GM12878 (cell line): ENCODE measurements around the gene COA1.
"Not testable (repeated sequence)": the region's sequence is repeated elsewhere in the genome, so short reads cannot be mapped to it uniquely, and the experiment has no call there.

ENCODE experiments used
- BHLHE40 ChIP-seq, 2 experiments: fragments of 450-650 bp in 1 of 2; IDR thresholded peaks; 2 replicates each; pipeline ENCODE4 v1.6.1; 2011 to 2017; ENCODE audit warnings: low read depth in 2 of 2, borderline replicate concordance in 1 of 2, improper control_type of control experiment in 1 of 2, low read length in 1 of 2, mild to moderate bottlenecking in 1 of 2
- E2F4 ChIP-seq: IDR thresholded peaks from 2 replicates; pipeline ENCODE4 v1.6.1; 2012; ENCODE audit warnings: low read depth, low read length, improper control_type of control experiment
- MXI1 ChIP-seq: fragments of 150-350 bp; IDR thresholded peaks from 2 replicates; pipeline ENCODE4 v1.6.1; 2011; ENCODE audit warnings: low read depth, mild to moderate bottlenecking, inconsistent platforms, low read length, improper control_type of control experiment
- MYC ChIP-seq: IDR thresholded peaks from 2 replicates; pipeline ENCODE4 v1.6.1; 2011; ENCODE audit warnings: mild to moderate bottlenecking, low read length, moderate library complexity, inconsistent platforms; ENCODE audit not compliant: insufficient read depth, insufficient replicate concordance, insufficient read length, severe bottlenecking
- NFIC ChIP-seq: IDR thresholded peaks from 2 replicates; pipeline ENCODE4 v1.6.1; 2012; ENCODE audit warnings: low read depth, mild to moderate bottlenecking, inconsistent platforms, low read length, moderate library complexity
- NR2C2 ChIP-seq: IDR thresholded peaks from 2 replicates; pipeline ENCODE4 v1.6.1; 2011; ENCODE audit warnings: borderline replicate concordance, low read depth; ENCODE audit not compliant: control insufficient read depth, insufficient read length
- POLR2AphosphoS2 ChIP-seq: IDR thresholded peaks from 2 replicates; pipeline ENCODE4 v1.6.1; 2011; ENCODE audit warnings: low read depth, mild to moderate bottlenecking, low read length, improper control_type of control experiment, moderate library complexity
- RAD21 ChIP-seq: IDR thresholded peaks from 2 replicates; pipeline ENCODE4 v1.6.1; 2011; ENCODE audit warnings: mild to moderate bottlenecking, low read depth, low read length, moderate library complexity; ENCODE audit not compliant: insufficient read depth
- SIN3A ChIP-seq: IDR thresholded peaks from 2 replicates; pipeline ENCODE4 v1.6.1; 2012; ENCODE audit warnings: low read depth, low read length, improper control_type of control experiment
- TF ChIP-seq, protein P1 (sequence below), 3 experiments: IDR thresholded peaks in 2 of 3; conservative IDR thresholded peaks in 1 of 3; 2 replicates each; pipeline ENCODE4 v1.5.1; 2011; ENCODE audit warnings: low read depth in 3 of 3, low read length in 3 of 3, mild to moderate bottlenecking in 3 of 3, control low read depth in 2 of 3, moderate library complexity in 2 of 3, inconsistent platforms in 1 of 3, mixed read lengths in 1 of 3; ENCODE audit not compliant: control insufficient read depth in 2 of 3, insufficient read depth in 1 of 3; ENCODE audit errors: extremely low read depth in 1 of 3

GRCh38 chr7:43775255-43775654 lies 45.9 kb upstream of the COA1 start:
- TF ChIP-seq SIN3A; MYC; RAD21; MXI1; E2F4; BHLHE40 (IDR thresholded peaks at IDR 0.05; ENCODE audit: borderline replicate concordance in 1 of 2, low read depth in 2 of 2, low read length in 1 of 2); NFIC; NR2C2; POLR2AphosphoS2: not testable (repeated sequence)
- TF ChIP-seq, protein P1, sequence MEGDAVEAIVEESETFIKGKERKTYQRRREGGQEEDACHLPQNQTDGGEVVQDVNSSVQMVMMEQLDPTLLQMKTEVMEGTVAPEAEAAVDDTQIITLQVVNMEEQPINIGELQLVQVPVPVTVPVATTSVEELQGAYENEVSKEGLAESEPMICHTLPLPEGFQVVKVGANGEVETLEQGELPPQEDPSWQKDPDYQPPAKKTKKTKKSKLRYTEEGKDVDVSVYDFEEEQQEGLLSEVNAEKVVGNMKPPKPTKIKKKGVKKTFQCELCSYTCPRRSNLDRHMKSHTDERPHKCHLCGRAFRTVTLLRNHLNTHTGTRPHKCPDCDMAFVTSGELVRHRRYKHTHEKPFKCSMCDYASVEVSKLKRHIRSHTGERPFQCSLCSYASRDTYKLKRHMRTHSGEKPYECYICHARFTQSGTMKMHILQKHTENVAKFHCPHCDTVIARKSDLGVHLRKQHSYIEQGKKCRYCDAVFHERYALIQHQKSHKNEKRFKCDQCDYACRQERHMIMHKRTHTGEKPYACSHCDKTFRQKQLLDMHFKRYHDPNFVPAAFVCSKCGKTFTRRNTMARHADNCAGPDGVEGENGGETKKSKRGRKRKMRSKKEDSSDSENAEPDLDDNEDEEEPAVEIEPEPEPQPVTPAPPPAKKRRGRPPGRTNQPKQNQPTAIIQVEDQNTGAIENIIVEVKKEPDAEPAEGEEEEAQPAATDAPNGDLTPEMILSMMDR (IDR thresholded peaks at IDR 0.05 in 2 of 3, conservative IDR thresholded peaks at IDR 0.05 in 1 of 3; ENCODE audit: control insufficient read depth in 2 of 3, extremely low read depth in 1 of 3, insufficient read depth in 1 of 3, low read depth in 3 of 3, low read length in 3 of 3): not testable (repeated sequence)
